LNCAP (cell line): ENCODE measurements around the gene YDJC.

Experiments
- TF ChIP-seq, protein P1 (sequence below): fragments of 450-650 bp; IDR thresholded peaks from 2 replicates; pipeline ENCODE4 v1.5.1; 2017; ENCODE audit warnings: mild to moderate bottlenecking

The YDJC gene

GRCh38 chr22:21632237-21632895 is 2.5 kb upstream of the YDJC start, which contains the start of gene CCDC116:
Gene CCDC116 (plus strand): TSS chr22:21632760. CDS start chr22:21633182, 422 bp downstream.
- TF ChIP-seq, protein P1, sequence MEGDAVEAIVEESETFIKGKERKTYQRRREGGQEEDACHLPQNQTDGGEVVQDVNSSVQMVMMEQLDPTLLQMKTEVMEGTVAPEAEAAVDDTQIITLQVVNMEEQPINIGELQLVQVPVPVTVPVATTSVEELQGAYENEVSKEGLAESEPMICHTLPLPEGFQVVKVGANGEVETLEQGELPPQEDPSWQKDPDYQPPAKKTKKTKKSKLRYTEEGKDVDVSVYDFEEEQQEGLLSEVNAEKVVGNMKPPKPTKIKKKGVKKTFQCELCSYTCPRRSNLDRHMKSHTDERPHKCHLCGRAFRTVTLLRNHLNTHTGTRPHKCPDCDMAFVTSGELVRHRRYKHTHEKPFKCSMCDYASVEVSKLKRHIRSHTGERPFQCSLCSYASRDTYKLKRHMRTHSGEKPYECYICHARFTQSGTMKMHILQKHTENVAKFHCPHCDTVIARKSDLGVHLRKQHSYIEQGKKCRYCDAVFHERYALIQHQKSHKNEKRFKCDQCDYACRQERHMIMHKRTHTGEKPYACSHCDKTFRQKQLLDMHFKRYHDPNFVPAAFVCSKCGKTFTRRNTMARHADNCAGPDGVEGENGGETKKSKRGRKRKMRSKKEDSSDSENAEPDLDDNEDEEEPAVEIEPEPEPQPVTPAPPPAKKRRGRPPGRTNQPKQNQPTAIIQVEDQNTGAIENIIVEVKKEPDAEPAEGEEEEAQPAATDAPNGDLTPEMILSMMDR = no peak

GRCh38 chr22:21631025-21631424 is 1.2 kb upstream of the YDJC start:
- TF ChIP-seq, protein P1 = no peak

DNA sequence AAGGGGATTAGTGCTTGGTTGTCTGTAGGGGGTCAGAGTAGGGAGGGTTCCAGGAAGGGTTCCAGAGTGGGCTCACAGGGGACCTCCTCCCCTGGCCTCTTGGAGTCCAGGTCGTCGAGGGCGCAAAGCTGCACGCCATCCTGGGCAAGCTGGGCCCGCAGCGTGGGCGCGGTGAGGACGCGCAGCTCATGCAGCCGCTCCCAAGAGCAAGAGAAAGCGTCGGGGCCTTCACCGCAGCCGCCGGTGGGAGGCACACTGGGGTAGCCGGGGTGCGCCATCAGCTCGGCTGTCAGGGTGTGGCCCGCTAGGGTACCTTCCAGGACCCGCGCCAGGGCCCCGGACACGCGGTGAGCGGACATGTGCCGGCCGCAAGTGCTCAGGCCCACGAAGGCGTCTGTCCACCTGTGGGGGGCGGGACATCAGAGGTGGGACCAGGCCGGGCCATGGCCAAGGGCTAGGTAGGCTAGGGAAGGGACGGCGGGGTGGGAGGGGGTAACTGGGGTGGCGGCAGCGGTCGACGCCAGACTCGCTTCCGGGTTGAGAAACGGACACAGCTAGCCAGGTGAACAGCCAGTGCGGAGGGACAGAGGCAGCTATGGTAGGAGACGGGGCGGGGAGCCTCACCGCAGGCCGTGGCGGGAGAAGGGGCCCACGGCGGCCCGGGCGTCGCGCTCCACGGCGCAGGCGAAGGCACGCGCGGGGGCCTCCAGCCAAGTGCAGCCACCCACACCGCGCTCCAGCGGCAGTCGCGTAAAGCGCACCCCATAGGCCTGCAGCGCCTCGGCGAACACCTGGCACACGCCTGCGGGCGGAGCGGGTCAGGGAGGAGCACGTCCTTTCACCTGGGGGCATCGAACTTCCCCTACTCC is 1.2 kb downstream of the YDJC start:
- TF ChIP-seq, protein P1 = no peak

DNA sequence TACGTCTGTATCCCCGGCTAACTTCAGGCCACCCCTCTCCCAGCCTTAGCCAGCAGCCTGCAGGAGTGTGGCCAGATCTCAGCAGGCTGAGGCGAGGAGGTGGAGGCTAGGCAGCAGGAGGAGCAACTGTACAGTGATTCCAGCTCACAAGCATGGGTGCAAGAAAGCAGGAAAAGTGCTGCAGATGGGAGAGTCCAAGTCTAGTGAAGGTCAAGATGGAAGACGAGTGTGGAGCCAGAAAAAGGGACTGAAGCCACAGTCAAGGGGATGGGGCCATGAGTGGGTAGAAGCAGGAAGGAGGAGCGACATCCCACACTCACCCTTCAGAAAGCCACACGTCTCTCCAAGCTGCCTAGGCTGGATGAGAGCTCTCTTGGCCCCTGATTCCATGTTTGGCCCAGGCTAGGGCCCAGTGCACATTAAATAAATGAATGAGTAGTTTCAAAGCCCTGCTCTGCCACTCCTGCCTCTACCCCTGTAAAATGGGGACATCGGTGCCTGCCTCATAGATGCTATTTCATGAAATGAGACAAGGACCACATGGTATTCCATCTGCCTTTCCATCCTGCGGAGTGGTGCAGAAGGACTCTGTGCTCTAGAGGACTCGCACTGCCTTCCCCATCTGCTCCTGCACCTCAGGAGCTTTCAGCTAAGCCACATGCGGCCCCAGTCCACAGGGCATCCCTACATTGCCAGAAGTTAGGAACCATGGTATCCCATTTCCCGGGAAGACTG is 2.9 kb downstream of the YDJC start:
- TF ChIP-seq, protein P1 = no peak

- TF ChIP-seq, protein P1 = no peak
Observed at GRCh38 chr22:21626073-21626734, 3.6 kb downstream of the YDJC start.

DNA sequence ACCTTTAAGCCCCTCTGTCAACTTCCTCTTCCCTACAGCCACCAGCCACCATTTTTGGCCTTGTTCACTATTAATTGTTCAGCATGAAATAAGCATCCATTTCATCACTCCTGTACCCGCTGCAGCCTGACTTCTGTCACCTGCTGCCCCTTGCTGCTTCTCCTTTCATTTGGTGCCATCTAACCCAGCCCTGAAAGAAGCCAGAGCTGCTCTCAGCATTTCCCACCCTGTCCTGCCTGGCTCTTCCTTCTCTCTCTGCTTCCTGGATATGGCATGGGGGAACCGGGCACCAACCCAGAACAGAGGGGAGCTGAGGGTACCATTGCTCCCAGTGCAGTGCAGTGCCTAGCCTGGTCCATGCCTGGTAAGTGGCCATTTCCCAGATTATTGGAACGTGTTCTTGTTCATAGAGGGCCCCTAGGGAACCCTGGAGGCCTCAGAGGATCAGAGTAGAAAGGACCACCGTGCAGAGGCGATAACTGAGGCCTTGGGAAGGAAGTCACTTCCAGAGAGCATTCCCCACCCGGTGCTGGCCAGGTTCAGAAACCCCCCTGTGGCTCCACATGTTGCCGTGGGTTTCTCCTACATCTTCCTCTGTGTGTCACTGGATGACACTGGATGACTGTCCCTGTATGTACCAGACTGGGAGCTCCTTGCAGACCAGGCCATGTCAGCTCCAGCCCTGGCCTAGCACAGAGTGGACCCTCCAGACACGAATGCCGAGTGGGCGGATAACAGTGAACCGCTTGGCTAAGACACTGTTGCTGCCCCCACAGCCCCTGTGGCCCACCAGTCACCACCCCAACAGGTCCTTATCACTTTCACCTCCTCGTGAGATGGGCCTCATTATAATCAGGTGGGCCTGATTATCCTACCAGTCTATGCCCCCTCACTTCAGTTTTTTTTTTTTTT is 4.7 kb downstream of the YDJC start:
- TF ChIP-seq, protein P1 = no peak
